ENCODE measurements around the gene PHLPP2.
"Not testable (repeated sequence)": the region's sequence is repeated elsewhere in the genome, so short reads cannot be mapped to it uniquely, and the experiment has no call there.

The PHLPP2 gene

GRCh38 chr16:71623597-71623996, 100.9 kb downstream of the PHLPP2 start:
- no peak for DNase-seq (ENCODE audit: low spot score)

- no peak for DNase-seq (ENCODE audit: low spot score)
Measured at GRCh38 chr16:71622088-71622487, 102.4 kb downstream of the PHLPP2 start.

GRCh38 chr16:71618429-71618828, 106.1 kb downstream of the PHLPP2 start:
- no peak for DNase-seq (ENCODE audit: low spot score)

GRCh38 chr16:71614956-71615355, 109.5 kb downstream of the PHLPP2 start:
- not testable (repeated sequence) for DNase-seq (ENCODE audit: low spot score)

GRCh38 chr16:71610936-71611871, 113.3 kb downstream of the PHLPP2 start:
- peak; percentile 62 for DNase-seq (ENCODE audit: low spot score)

- no peak for DNase-seq (ENCODE audit: low spot score)
Measured at GRCh38 chr16:71610447-71610846, 114.1 kb downstream of the PHLPP2 start.

- DNase-seq (ENCODE audit: low spot score), result no peak
Measured at GRCh38 chr16:71609066-71609465, 115.4 kb downstream of the PHLPP2 start.

GRCh38 chr16:71600822-71601221, 123.7 kb downstream of the PHLPP2 start:
- no peak for DNase-seq (ENCODE audit: low spot score)

GRCh38 chr16:71598426-71598825, 126.1 kb downstream of the PHLPP2 start:
- DNase-seq (ENCODE audit: low spot score), result not testable (repeated sequence)

- DNase-seq (ENCODE audit: low spot score), result not testable (repeated sequence)
Measured at GRCh38 chr16:71595340-71595826, 129.1 kb downstream of the PHLPP2 start.

All from hematopoietic multipotent progenitor cell treated with erythropoietin and hydrocortisone succinate and interleukin-3 and kit ligand, for 17 days (in vitro differentiated cells).